Measurements from ENCODE around the gene GTF2A1.

- no peak for TF ChIP-seq CTCF (IDR thresholded peaks at IDR 0.05)
- TF ChIP-seq POLR2A (IDR thresholded peaks at IDR 0.05) = no peak
Observed at GRCh38 chr14:81169711-81170103, 51.1 kb downstream of the GTF2A1 start.
